Endodermal cell (in vitro differentiated cells): ENCODE results near the gene CDK11A. TPM values are rescaled to one million over a fixed set of nuclear protein-coding genes. Genes with fewer than 3 reads are reported as not detected.

Source experiments
- DNase-seq: peaks from one replicate; pipeline ENCODE4 v3.0.0-alpha.2; 2017
- H3K27ac ChIP-seq: 2 replicates; pipeline ENCODE4 v1.5.1; 2013; ENCODE audit warnings: mild to moderate bottlenecking, low read depth, low read length, moderate library complexity
- H3K27me3 ChIP-seq: 2 replicates; pipeline ENCODE4 v1.6.1; 2013; ENCODE audit warnings: mild to moderate bottlenecking, low read length, moderate library complexity; ENCODE audit not compliant: insufficient read depth, control insufficient read depth, poor library complexity, severe bottlenecking
- H3K36me3 ChIP-seq: 2 replicates; pipeline ENCODE4 v1.7.0; 2013; ENCODE audit warnings: mild to moderate bottlenecking, low read length, moderate library complexity; ENCODE audit not compliant: control insufficient read depth, insufficient read depth
- H3K4me1 ChIP-seq: one replicate; pipeline ENCODE4 v1.7.0; 2013; ENCODE audit warnings: low read length; ENCODE audit not compliant: control insufficient read depth, insufficient read depth
- H3K4me3 ChIP-seq: 2 replicates; pipeline ENCODE4 v1.5.1; 2013; ENCODE audit warnings: mild to moderate bottlenecking, low read length, moderate library complexity
- H3K9ac ChIP-seq: 2 replicates; pipeline ENCODE4 v1.6.1; 2013; ENCODE audit warnings: mild to moderate bottlenecking, low read length, moderate library complexity; ENCODE audit not compliant: poor library complexity, severe bottlenecking; ENCODE audit errors: extremely low read depth
- H3K9me3 ChIP-seq: 2 replicates; pipeline ENCODE4 v1.6.1; 2013; ENCODE audit warnings: mild to moderate bottlenecking, low read length, moderate library complexity; ENCODE audit not compliant: control insufficient read depth
- H3K27ac Mint-ChIP-seq: 2 replicates; pipeline ENCODE4 v1.8.0; 2020; ENCODE audit warnings: mixed read lengths
- H3K27me3 Mint-ChIP-seq: 2 replicates; pipeline ENCODE4 v1.8.0; 2021; ENCODE audit warnings: mild to moderate bottlenecking, mixed read lengths; ENCODE audit not compliant: insufficient read depth
- H3K36me3 Mint-ChIP-seq: 2 replicates; pipeline ENCODE4 v1.8.0; 2020; ENCODE audit warnings: low read depth, mixed read lengths
- H3K4me1 Mint-ChIP-seq: 2 replicates; pipeline ENCODE4 v1.8.0; 2020; ENCODE audit warnings: mixed read lengths
- H3K4me3 Mint-ChIP-seq: 2 replicates; pipeline ENCODE4 v1.8.0; 2020; ENCODE audit warnings: mild to moderate bottlenecking, moderate library complexity, mixed read lengths
- H3K9me3 Mint-ChIP-seq: 2 replicates; pipeline ENCODE4 v1.8.0; 2020; ENCODE audit warnings: mild to moderate bottlenecking, mixed read lengths
- WGBS, 2 experiments: methylation state at CpG; one replicate each; pipeline versions ENCODE4 v1.1.5 to v1.1.7; 2013; ENCODE audit warnings: missing lambda C conversion rate in 2 of 2, mixed read lengths in 1 of 2; ENCODE audit not compliant: insufficient coverage in 1 of 2, insufficient read length in 1 of 2; 5-methylcytosine and 5-hydroxymethylcytosine counted together
- total RNA-seq, 2 donors: library from RNA; stranded (reverse); fragmentation: NEBNext Ultra II Directional in 1 of 2; extraction: Animal tissue kit (Norgen Biotek cat#: 25700) in 1 of 2; gene quantifications; 2 replicates in 1 of 2; 3 replicates in 1 of 2; pipeline ENCODE4 v1.2.1, GENCODE V29; 2021
- TF ChIP-seq, protein P1 (sequence below): fragments of 200-600 bp; sonication (generic); conservative IDR thresholded peaks from 2 replicates; pipeline ENCODE4 v1.5.0; 2021; ENCODE audit warnings: antibody characterized with exemption, mild to moderate bottlenecking

The CDK11A gene
- total RNA-seq, 2 donors from 2014 or later, result 61.0 to 62.1 TPM

DNA sequence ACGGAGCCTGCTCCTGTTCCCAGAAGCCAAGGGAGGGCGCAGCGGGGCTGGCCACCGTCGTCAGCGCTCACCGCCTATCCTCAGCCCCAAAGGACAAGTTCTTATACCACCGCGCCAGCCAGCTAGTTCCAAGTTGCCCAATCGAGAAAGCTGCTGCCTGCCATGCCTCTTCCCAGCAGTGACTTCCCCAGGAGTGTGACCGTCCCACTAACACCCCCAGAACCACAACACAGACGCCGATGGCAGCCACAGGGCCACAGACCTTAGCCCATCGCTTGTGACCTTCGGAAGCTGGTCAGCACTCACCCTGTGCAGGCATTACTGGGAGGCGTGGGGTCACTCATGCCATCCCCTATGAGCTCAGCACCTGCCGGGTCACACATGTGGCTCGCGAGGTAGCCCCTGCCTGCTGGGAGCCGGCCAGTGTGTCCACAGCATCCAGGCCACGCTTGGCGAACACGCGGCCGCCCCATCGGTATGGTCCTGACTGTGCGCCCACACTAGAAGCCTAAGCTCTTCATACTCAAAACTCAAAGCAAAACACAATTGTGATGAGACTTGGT, 34.0 kb upstream of the CDK11A start:
- Mint-ChIP-seq H3K27ac (peak overlapping the region; percentile 55), H3K9me3 (no peaks in the 10 kb centered on the region), H3K4me3 (no peak overlapping the region), H3K27me3 (no peaks in the 10 kb centered on the region), H3K4me1 (no peaks in the 10 kb centered on the region), H3K36me3 (peaks cover 70% of the 10 kb centered on the region)
- 95% methylated on average over 14 to 27 of the region's 27 CpGs for WGBS, 2 experiments
- H3K36me3 ChIP-seq, result peaks cover 41% of the 10 kb centered on the region
- H3K27ac ChIP-seq, result no peak overlapping the region
- H3K4me1 ChIP-seq, result no peaks in the 10 kb centered on the region
- TF ChIP-seq, protein P1, sequence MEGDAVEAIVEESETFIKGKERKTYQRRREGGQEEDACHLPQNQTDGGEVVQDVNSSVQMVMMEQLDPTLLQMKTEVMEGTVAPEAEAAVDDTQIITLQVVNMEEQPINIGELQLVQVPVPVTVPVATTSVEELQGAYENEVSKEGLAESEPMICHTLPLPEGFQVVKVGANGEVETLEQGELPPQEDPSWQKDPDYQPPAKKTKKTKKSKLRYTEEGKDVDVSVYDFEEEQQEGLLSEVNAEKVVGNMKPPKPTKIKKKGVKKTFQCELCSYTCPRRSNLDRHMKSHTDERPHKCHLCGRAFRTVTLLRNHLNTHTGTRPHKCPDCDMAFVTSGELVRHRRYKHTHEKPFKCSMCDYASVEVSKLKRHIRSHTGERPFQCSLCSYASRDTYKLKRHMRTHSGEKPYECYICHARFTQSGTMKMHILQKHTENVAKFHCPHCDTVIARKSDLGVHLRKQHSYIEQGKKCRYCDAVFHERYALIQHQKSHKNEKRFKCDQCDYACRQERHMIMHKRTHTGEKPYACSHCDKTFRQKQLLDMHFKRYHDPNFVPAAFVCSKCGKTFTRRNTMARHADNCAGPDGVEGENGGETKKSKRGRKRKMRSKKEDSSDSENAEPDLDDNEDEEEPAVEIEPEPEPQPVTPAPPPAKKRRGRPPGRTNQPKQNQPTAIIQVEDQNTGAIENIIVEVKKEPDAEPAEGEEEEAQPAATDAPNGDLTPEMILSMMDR, result no peak
- H3K9ac ChIP-seq, result no peak overlapping the region
- H3K9me3 ChIP-seq, result no peaks in the 10 kb centered on the region
- H3K27me3 ChIP-seq, result no peaks in the 10 kb centered on the region
- no peak for DNase-seq
- H3K4me3 ChIP-seq, result no peak overlapping the region

DNA sequence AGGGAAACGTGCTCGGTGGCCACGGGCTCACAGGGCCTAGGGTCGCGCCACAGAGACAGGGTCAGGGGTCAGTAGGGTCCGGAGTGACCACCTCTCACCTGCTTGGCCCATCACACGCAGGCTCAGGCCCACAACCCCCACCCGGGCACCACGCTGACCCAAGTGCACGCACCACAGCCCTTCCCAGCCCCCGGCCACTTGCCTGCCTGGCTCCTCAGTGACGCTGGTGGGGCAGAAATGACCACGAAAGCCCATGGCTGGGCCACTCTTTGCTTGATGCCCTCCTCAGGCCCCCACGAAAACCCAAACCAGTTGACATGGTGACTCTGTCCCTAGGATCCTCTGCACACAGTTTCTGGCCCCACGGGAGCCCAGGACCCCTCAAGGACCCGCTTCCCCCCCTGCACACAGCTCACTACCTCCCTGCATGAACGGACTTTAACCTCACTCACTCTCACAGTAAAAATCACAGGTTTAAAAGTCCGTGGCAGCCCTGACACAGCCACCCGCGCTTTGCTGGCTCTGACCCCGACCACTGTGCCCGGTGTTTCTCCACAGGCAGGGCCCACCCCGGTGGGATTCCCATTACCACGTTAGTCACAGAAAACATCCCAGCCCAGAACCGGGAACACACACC, 33.4 kb upstream of the CDK11A start:
- H3K4me1 Mint-ChIP-seq, result no peaks in the 10 kb centered on the region
- TF ChIP-seq, protein P1, result no peak
- no peak for DNase-seq
- H3K27me3 Mint-ChIP-seq, result no peaks in the 10 kb centered on the region
- Histone ChIP-seq H3K9ac (no peak overlapping the region), H3K9me3 (no peaks in the 10 kb centered on the region), H3K4me3 (no peak overlapping the region), H3K27ac (no peak overlapping the region), H3K27me3 (no peaks in the 10 kb centered on the region), H3K4me1 (no peaks in the 10 kb centered on the region), H3K36me3 (peaks cover 38% of the 10 kb centered on the region)
- H3K9me3 Mint-ChIP-seq, result no peaks in the 10 kb centered on the region
- H3K27ac Mint-ChIP-seq, result peak overlapping the region; percentile 55
- no peak overlapping the region for H3K4me3 Mint-ChIP-seq
- H3K36me3 Mint-ChIP-seq, result peaks cover 68% of the 10 kb centered on the region
- 94 to 95% methylated on average over 14 to 25 of the region's 25 CpGs for WGBS, 2 experiments

DNA sequence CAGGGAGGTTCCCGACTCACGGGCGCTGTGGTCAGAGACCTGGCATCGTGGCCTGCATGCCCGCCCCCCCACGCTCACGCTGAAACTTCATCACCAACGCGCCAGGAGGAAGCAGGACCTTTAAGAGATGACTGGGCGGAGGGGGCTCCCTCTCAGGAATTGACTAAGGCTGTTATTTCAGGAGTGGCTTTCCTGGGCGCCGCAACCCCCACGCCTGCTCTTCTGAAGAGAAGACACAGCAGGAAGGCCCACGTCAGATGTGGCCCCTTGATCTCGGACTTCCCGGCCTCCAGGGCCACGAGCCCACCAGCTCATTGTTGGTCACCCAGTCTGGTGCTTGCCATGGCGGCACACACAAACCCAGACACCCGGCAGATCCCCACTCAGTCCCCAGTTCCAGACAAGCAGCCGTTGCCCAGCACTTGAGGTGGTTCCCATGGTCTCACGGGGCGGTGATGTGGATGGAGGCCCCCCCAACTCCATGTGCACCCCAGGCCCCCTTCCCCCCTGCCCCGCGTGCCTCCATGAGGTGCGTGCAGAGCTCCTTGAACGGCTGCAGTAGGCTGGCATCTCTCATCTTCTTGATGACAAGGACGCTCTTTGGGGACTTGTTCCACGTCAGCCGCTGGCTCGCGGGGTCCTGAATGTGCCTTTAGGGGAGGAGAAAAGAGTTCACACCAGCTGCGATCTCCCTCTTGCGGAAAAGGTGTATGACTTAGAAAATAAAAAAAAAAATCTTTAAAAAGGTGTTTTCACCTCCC, 32.7 kb upstream of the CDK11A start:
- Mint-ChIP-seq H3K27me3 (no peaks in the 10 kb centered on the region), H3K36me3 (peaks cover 68% of the 10 kb centered on the region), H3K9me3 (no peaks in the 10 kb centered on the region), H3K4me1 (no peaks in the 10 kb centered on the region), H3K27ac (no peak overlapping the region), H3K4me3 (no peak overlapping the region)
- WGBS, 2 experiments, result 92 to 94% methylated on average over 23 to 31 of the region's 33 CpGs
- no peak for DNase-seq
- H3K36me3 ChIP-seq, result peaks cover 31% of the 10 kb centered on the region
- no peak overlapping the region for H3K4me3 ChIP-seq
- no peaks in the 10 kb centered on the region for H3K4me1 ChIP-seq
- no peaks in the 10 kb centered on the region for H3K9me3 ChIP-seq
- TF ChIP-seq, protein P1, result no peak
- no peak overlapping the region for H3K9ac ChIP-seq
- H3K27me3 ChIP-seq, result no peaks in the 10 kb centered on the region
- H3K27ac ChIP-seq, result no peak overlapping the region
